AG09309 (cell line): ENCODE results near the gene ATP8A2.

Experiments used
- DNase-seq: peaks from one replicate; pipeline ENCODE4 v3.0.0-alpha.2; 2010; ENCODE audit warnings: low read depth
- H3K4me3 ChIP-seq: 2 replicates; pipeline ENCODE4 v1.5.1; 2011; ENCODE audit warnings: mild to moderate bottlenecking, low read depth, low read length, moderate library complexity; ENCODE audit not compliant: control insufficient read depth
- CTCF ChIP-seq: IDR thresholded peaks from 2 replicates; pipeline ENCODE4 v1.5.1; 2011; ENCODE audit warnings: mild to moderate bottlenecking, low read depth, low read length, inconsistent platforms; ENCODE audit not compliant: insufficient read depth, control insufficient read depth; ENCODE audit errors: missing control alignments

Gene ATP8A2

GRCh38 chr13:25743421-25743820 is 371.6 kb downstream of the ATP8A2 start:
- no peak for TF ChIP-seq CTCF
- no peak for DNase-seq
- no peak overlapping the region for H3K4me3 ChIP-seq

- TF ChIP-seq CTCF, result no peak
- no peak for DNase-seq
- no peak overlapping the region for H3K4me3 ChIP-seq
These were observed 372.4 kb downstream of the ATP8A2 start for GRCh38 chr13:25744178-25744577.

- no peak for DNase-seq
- no peak for TF ChIP-seq CTCF
- H3K4me3 ChIP-seq, result no peak overlapping the region
These were observed 374.4 kb downstream of the ATP8A2 start for GRCh38 chr13:25746131-25746530.

- H3K4me3 ChIP-seq, result no peak overlapping the region
- no peak for TF ChIP-seq CTCF
- DNase-seq, result no peak
These were observed 381.3 kb downstream of the ATP8A2 start for GRCh38 chr13:25752957-25753551.

- no peak overlapping the region for H3K4me3 ChIP-seq
- no peak for DNase-seq
- TF ChIP-seq CTCF, result no peak
These were observed 382.2 kb downstream of the ATP8A2 start for GRCh38 chr13:25753976-25754375.

- TF ChIP-seq CTCF, result no peak
- DNase-seq, result no peak
- H3K4me3 ChIP-seq, result no peak overlapping the region
These were observed 384.5 kb downstream of the ATP8A2 start for GRCh38 chr13:25756251-25756650.

GRCh38 chr13:25756912-25757311 is 385.1 kb downstream of the ATP8A2 start:
- TF ChIP-seq CTCF, result no peak
- no peak overlapping the region for H3K4me3 ChIP-seq
- DNase-seq, result no peak
